ENCODE data around the gene ARID4A.
"Not testable (repeated sequence)": the region's sequence is repeated elsewhere in the genome, so short reads cannot be mapped to it uniquely, and the experiment has no call there.

The ARID4A gene

GRCh38 chr14:58415636-58416547 is 117.5 kb downstream of the ARID4A start:
- Mint-ChIP-seq H3K9me3 (no peaks in the 10 kb centered on the region), H3K4me1 (peaks cover 20% of the 10 kb centered on the region), H3K36me3 (ENCODE audit: low read depth) (peaks cover 60% of the 10 kb centered on the region), H3K27ac (no peak overlapping the region), H3K27me3 (no peaks in the 10 kb centered on the region), H3K4me3 (no peak overlapping the region)
- ATAC-seq (no peak), DNase-seq (no peak)

- H3K27ac Mint-ChIP-seq, ATAC-seq: not testable (repeated sequence)
Observed at GRCh38 chr14:58416934-58417333, 118.6 kb downstream of the ARID4A start.

More at GRCh38 chr14:58416934-58417333, 118.6 kb downstream of the ARID4A start:
- H3K4me3 Mint-ChIP-seq, H3K27me3 Mint-ChIP-seq, H3K9me3 Mint-ChIP-seq, DNase-seq: not testable (repeated sequence)
- peaks cover 62% of the 10 kb centered on the region for H3K36me3 Mint-ChIP-seq (ENCODE audit: low read depth)
- H3K4me1 Mint-ChIP-seq, result peaks cover 20% of the 10 kb centered on the region
